ENCODE data around the gene ACTR3C. TPM values are rescaled to one million over a fixed set of nuclear protein-coding genes. Genes with fewer than 3 reads are reported as not detected.

The ACTR3C gene
- total and polyA plus RNA-seq, 2 donors (not counting 1 experiment from before 2014, with no cell fraction given), result 0.09 to 0.50 TPM

- Histone ChIP-seq H4K20me1 (ENCODE audit: control insufficient read depth, extremely low read depth, insufficient read depth, low read length) (no peaks in the 10 kb centered on the region), H3K4me1 (ENCODE audit: control insufficient read depth, extremely low read depth, insufficient read depth, low read length) (peaks cover 15% of the 10 kb centered on the region), H3K9me3 (ENCODE audit: control insufficient read depth, insufficient read depth, low read depth, low read length) (no peaks in the 10 kb centered on the region), H3K4me2 (ENCODE audit: extremely low read depth, insufficient read depth, low read length) (no peak overlapping the region), H3K27ac (ENCODE audit: insufficient read depth, low read length) (no peak overlapping the region), H3K27me3 (ENCODE audit: control insufficient read depth, insufficient read depth, low read length) (peaks cover 20% of the 10 kb centered on the region), H3K9ac (ENCODE audit: insufficient read depth, low read length) (no peak overlapping the region), H3K79me2 (ENCODE audit: control insufficient read depth, insufficient read depth, low read length) (no peaks in the 10 kb centered on the region), H3K4me3 (replicated peaks in 1 of 4; ENCODE audit: control extremely low read depth in 1 of 4, insufficient read depth in 1 of 4, low read depth in 3 of 4, low read length in 4 of 4) (no peak overlapping the region), H2AFZ (ENCODE audit: low read length) (no peak overlapping the region), H3K36me3 (ENCODE audit: control insufficient read depth, insufficient read depth, low read length) (no peaks in the 10 kb centered on the region)
- no peak for DNase-seq (ENCODE audit: low read depth in 2 of 2)
- no peak for TF ChIP-seq EZH2 (IDR thresholded peaks at IDR 0.05; ENCODE audit: low read length, missing control alignments)
- TF ChIP-seq, protein P1, sequence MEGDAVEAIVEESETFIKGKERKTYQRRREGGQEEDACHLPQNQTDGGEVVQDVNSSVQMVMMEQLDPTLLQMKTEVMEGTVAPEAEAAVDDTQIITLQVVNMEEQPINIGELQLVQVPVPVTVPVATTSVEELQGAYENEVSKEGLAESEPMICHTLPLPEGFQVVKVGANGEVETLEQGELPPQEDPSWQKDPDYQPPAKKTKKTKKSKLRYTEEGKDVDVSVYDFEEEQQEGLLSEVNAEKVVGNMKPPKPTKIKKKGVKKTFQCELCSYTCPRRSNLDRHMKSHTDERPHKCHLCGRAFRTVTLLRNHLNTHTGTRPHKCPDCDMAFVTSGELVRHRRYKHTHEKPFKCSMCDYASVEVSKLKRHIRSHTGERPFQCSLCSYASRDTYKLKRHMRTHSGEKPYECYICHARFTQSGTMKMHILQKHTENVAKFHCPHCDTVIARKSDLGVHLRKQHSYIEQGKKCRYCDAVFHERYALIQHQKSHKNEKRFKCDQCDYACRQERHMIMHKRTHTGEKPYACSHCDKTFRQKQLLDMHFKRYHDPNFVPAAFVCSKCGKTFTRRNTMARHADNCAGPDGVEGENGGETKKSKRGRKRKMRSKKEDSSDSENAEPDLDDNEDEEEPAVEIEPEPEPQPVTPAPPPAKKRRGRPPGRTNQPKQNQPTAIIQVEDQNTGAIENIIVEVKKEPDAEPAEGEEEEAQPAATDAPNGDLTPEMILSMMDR (conservative IDR thresholded peaks at IDR 0.05 in 1 of 2, IDR thresholded peaks at IDR 0.05 in 1 of 2; ENCODE audit: low read depth in 1 of 2, low read length in 2 of 2), result no peak
Observed at GRCh38 chr7:150337179-150337578, 13.8 kb upstream of the ACTR3C start.

- no peak for TF ChIP-seq EZH2 (IDR thresholded peaks at IDR 0.05; ENCODE audit: low read length, missing control alignments)
- TF ChIP-seq, protein P1 (conservative IDR thresholded peaks at IDR 0.05 in 1 of 2, IDR thresholded peaks at IDR 0.05 in 1 of 2; ENCODE audit: low read depth in 1 of 2, low read length in 2 of 2), result no peak
- peaks cover 15% of the 10 kb centered on the region for H3K27me3 ChIP-seq (ENCODE audit: control insufficient read depth, insufficient read depth, low read length)
- no peaks in the 10 kb centered on the region for H3K9me3 ChIP-seq (ENCODE audit: control insufficient read depth, insufficient read depth, low read depth, low read length)
- no peaks in the 10 kb centered on the region for H3K36me3 ChIP-seq (ENCODE audit: control insufficient read depth, insufficient read depth, low read length)
- no peak overlapping the region for H3K4me3 ChIP-seq (replicated peaks in 1 of 4; ENCODE audit: control extremely low read depth in 1 of 4, insufficient read depth in 1 of 4, low read depth in 3 of 4, low read length in 4 of 4)
- no peaks in the 10 kb centered on the region for H4K20me1 ChIP-seq (ENCODE audit: control insufficient read depth, extremely low read depth, insufficient read depth, low read length)
- H3K79me2 ChIP-seq (ENCODE audit: control insufficient read depth, insufficient read depth, low read length), result no peaks in the 10 kb centered on the region
- no peak overlapping the region for H3K4me2 ChIP-seq (ENCODE audit: extremely low read depth, insufficient read depth, low read length)
- H3K27ac ChIP-seq (ENCODE audit: insufficient read depth, low read length), result no peak overlapping the region
- no peak overlapping the region for H3K9ac ChIP-seq (ENCODE audit: insufficient read depth, low read length)
- H3K4me1 ChIP-seq (ENCODE audit: control insufficient read depth, extremely low read depth, insufficient read depth, low read length), result peaks cover 15% of the 10 kb centered on the region
- no peak for DNase-seq (ENCODE audit: low read depth in 2 of 2)
- no peak overlapping the region for H2AFZ ChIP-seq (ENCODE audit: low read length)
Observed at GRCh38 chr7:150336746-150337145, 13.4 kb upstream of the ACTR3C start.

DNA sequence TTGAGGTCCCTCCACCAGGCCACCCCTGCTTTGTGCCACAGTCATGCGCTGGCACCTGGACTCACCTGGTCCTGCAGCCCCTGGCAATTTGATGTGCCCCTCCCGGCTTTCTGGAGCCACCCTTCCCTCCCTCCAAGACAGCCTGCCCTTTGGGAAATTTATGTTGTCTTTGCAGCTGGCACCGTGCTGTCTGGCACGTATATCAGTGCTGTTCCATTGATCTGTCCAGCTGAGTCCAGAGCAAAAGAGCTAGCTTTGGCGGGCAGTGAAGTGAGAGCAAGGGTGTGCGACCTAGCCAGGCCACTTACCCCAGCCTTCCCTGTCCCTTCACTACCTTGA is 12.4 kb upstream of the ACTR3C start:
- no peak overlapping the region for H3K27ac ChIP-seq (ENCODE audit: insufficient read depth, low read length)
- TF ChIP-seq, protein P1 (conservative IDR thresholded peaks at IDR 0.05 in 1 of 2, IDR thresholded peaks at IDR 0.05 in 1 of 2; ENCODE audit: low read depth in 1 of 2, low read length in 2 of 2), result no peak
- no peak for TF ChIP-seq EZH2 (IDR thresholded peaks at IDR 0.05; ENCODE audit: low read length, missing control alignments)
- H3K4me1 ChIP-seq (ENCODE audit: control insufficient read depth, extremely low read depth, insufficient read depth, low read length), result peaks cover 15% of the 10 kb centered on the region
- H3K36me3 ChIP-seq (ENCODE audit: control insufficient read depth, insufficient read depth, low read length), result no peaks in the 10 kb centered on the region
- no peak overlapping the region for H3K9ac ChIP-seq (ENCODE audit: insufficient read depth, low read length)
- H3K79me2 ChIP-seq (ENCODE audit: control insufficient read depth, insufficient read depth, low read length), result no peaks in the 10 kb centered on the region
- no peak overlapping the region for H2AFZ ChIP-seq (ENCODE audit: low read length)
- no peaks in the 10 kb centered on the region for H4K20me1 ChIP-seq (ENCODE audit: control insufficient read depth, extremely low read depth, insufficient read depth, low read length)
- H3K9me3 ChIP-seq (ENCODE audit: control insufficient read depth, insufficient read depth, low read depth, low read length), result no peaks in the 10 kb centered on the region
- H3K27me3 ChIP-seq (ENCODE audit: control insufficient read depth, insufficient read depth, low read length), result peaks cover 8% of the 10 kb centered on the region
- DNase-seq (ENCODE audit: low read depth in 2 of 2), result no peak
- peak overlapping the region; percentile 13 for H3K4me2 ChIP-seq (ENCODE audit: extremely low read depth, insufficient read depth, low read length)
- H3K4me3 ChIP-seq (replicated peaks in 1 of 4; ENCODE audit: control extremely low read depth in 1 of 4, insufficient read depth in 1 of 4, low read depth in 3 of 4, low read length in 4 of 4), result no peak overlapping the region

Measured in fibroblast of lung (primary cell).